ENCODE measurements around the gene DPPA2.
"Not testable (repeated sequence)": the region's sequence is repeated elsewhere in the genome, so short reads cannot be mapped to it uniquely, and the experiment has no call there.

DPPA2 gene

GRCh38 chr3:109316162-109316730, at the start of gene DPPA2:
Gene DPPA2, minus strand, starts transcription at chr3:109316517. Its CDS starts 1,975 bp downstream, at chr3:109314542.
- DNase-seq (ENCODE audit: low spot score), result no peak

GRCh38 chr3:109364088-109364487, 47.8 kb upstream of the DPPA2 start:
- DNase-seq (ENCODE audit: low spot score), result no peak

GRCh38 chr3:109363634-109364033, 47.3 kb upstream of the DPPA2 start:
- DNase-seq (ENCODE audit: low spot score), result no peak

GRCh38 chr3:109362823-109363222, 46.5 kb upstream of the DPPA2 start:
- DNase-seq (ENCODE audit: low spot score), result no peak

- not testable (repeated sequence) for DNase-seq (ENCODE audit: low spot score)
These were observed 42.5 kb upstream of the DPPA2 start for GRCh38 chr3:109358809-109359208.

GRCh38 chr3:109356442-109357155, 40.3 kb upstream of the DPPA2 start:
- DNase-seq (ENCODE audit: low spot score), result no peak

- no peak for DNase-seq (ENCODE audit: low spot score)
These were observed 39.5 kb upstream of the DPPA2 start for GRCh38 chr3:109355625-109356441.

GRCh38 chr3:109353057-109353456, 36.7 kb upstream of the DPPA2 start:
- no peak for DNase-seq (ENCODE audit: low spot score)

- no peak for DNase-seq (ENCODE audit: low spot score)
These were observed 34.9 kb upstream of the DPPA2 start for GRCh38 chr3:109351231-109351630.

- no peak for DNase-seq (ENCODE audit: low spot score)
These were observed 30.5 kb upstream of the DPPA2 start for GRCh38 chr3:109346770-109347295.

GRCh38 chr3:109346099-109346498, 29.8 kb upstream of the DPPA2 start:
- DNase-seq (ENCODE audit: low spot score), result no peak

GRCh38 chr3:109339714-109340648, 23.7 kb upstream of the DPPA2 start:
- no peak for DNase-seq (ENCODE audit: low spot score)

- no peak for DNase-seq (ENCODE audit: low spot score)
These were observed 22.9 kb upstream of the DPPA2 start for GRCh38 chr3:109339197-109339596.

GRCh38 chr3:109338322-109338721, 22.0 kb upstream of the DPPA2 start:
- DNase-seq (ENCODE audit: low spot score), result no peak

- no peak for DNase-seq (ENCODE audit: low spot score)
These were observed 21.1 kb upstream of the DPPA2 start, which contains the start of gene DPPA4 for GRCh38 chr3:109337393-109337792. Gene DPPA4, minus strand, starts transcription at chr3:109337546. Its CDS starts 29 bp downstream, at chr3:109337517.

- DNase-seq (ENCODE audit: low spot score), result no peak
These were observed 20.1 kb upstream of the DPPA2 start for GRCh38 chr3:109336291-109336861.

- DNase-seq (ENCODE audit: low spot score), result no peak
These were observed 18.3 kb upstream of the DPPA2 start for GRCh38 chr3:109334572-109334971.

- DNase-seq (ENCODE audit: low spot score), result no peak
These were observed 15.4 kb upstream of the DPPA2 start for GRCh38 chr3:109331692-109332091.

- DNase-seq (ENCODE audit: low spot score), result no peak
These were observed 14.1 kb upstream of the DPPA2 start for GRCh38 chr3:109330405-109330804.

- DNase-seq (ENCODE audit: low spot score), result no peak
These were observed 11.9 kb upstream of the DPPA2 start for GRCh38 chr3:109328202-109328601.

- no peak for DNase-seq (ENCODE audit: low spot score)
These were observed 9.3 kb upstream of the DPPA2 start for GRCh38 chr3:109325657-109326056.
